Smooth muscle cell of the brain vasculature (primary cell): ENCODE results near the gene ADCY2.
"Not testable (repeated sequence)": the region's sequence is repeated elsewhere in the genome, so short reads cannot be mapped to it uniquely, and the experiment has no call there.

Experiments
- DNase-seq: peaks from one replicate; pipeline ENCODE4 v3.0.0-alpha.2; 2012; ENCODE audit warnings: low read depth, low spot score

ADCY2 gene

GRCh38 chr5:7395432-7395946 lies 449 bp upstream of the ADCY2 start:
- no peak for DNase-seq

DNA sequence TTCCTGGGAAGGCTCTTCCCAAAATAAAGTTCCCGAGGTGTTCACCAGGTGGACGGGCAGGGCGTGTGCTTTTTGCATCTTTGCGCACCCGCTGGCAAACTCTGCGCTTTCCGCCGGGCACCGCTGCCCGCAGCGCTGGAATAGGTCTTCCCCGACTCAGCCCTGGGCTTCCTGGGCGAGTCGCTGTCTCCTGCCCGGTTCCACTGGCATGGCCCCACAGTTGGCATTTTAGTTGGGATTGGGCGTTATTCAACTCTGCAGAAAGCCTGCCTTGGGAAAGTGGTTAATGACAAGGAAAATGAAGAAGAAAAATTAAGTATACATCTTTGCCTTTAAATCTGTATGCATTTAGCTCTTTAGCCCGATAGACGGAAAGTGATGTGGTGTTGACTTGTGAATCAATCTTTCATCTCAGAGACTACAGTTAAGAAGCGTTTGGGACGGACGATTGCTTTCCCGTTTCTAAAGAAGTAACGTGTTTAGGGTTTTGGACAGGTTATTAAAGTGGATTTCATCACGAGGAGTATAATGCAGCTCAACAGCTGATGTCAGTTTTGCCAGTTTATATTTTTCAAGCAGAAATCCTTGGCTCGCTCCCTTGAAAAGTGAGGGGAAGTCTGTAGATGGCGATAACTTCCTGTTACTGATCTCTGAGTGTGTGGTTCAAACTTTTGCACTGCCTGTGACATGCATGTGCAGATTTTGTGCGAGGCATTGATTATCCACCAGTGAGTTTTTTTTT lies 946 bp downstream of the ADCY2 start:
- DNase-seq = no peak

DNA sequence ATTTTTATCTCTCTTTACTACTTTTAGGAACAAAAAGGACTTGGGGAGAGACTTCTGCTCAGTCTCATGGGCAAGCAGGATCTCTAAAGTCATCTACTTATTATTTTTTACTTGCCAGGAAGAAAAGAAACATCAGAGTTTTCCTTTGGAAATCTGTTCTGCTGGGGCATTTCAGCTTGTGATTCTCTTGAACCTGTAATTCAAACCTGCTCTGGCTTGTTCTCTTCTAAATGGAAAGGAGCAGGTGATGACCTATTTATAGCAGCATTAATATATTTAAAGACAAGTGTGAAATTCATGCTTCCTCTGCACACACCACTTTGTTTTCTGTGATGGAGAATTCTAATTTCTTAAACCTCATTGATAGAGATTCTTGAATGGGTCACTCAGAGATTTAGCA lies 2.0 kb downstream of the ADCY2 start:
- no peak for DNase-seq

- no peak for DNase-seq
Observed at GRCh38 chr5:7398596-7399280, 2.8 kb downstream of the ADCY2 start.

DNA sequence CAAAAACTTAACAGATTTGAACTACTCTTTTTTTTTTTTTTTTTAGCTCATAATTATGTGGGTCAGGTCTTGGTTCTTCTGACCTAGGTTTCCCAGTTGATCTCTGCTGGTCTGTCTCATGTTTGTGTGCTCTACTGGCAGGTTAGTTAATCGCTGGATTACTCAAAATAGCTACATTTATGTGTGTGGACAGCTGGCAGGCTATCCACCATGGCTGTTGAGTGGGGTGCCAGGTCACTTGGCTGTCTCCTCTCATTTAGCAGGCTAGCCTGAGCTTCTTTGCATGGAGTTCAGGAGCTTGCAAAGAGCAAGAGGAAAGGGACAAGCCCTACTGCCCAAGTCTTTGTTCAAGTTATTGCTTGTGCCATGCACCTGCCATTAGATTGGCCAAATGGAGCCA lies 9.3 kb downstream of the ADCY2 start:
- no peak for DNase-seq

- no peak for DNase-seq
Observed at GRCh38 chr5:7410936-7411511, 15.1 kb downstream of the ADCY2 start.

GRCh38 chr5:7412409-7412808 lies 16.5 kb downstream of the ADCY2 start:
- no peak for DNase-seq

DNA sequence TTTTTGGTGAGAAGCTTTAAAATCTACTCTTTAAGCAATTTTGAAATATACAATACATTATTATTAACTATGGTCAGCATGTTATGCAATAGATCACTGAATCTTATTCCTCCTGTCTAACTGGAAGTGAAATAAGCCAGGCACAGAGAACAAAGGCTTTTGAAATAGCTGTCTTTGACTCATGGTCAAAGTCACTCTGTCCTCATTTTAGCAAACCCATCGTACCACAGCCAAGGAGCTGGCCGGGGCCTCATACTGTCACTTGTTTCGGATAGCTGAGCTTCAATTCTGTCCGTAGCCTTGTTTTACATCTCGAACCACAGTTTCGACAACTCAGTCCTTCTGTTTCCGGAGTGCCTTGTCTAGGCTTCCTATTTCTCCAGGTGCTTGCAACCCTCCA lies 19.2 kb downstream of the ADCY2 start:
- no peak for DNase-seq

GRCh38 chr5:7415587-7416535 lies 19.9 kb downstream of the ADCY2 start:
- no peak for DNase-seq

GRCh38 chr5:7418276-7418675 lies 22.3 kb downstream of the ADCY2 start:
- no peak for DNase-seq

GRCh38 chr5:7419367-7419766 lies 23.4 kb downstream of the ADCY2 start:
- no peak for DNase-seq

GRCh38 chr5:7419846-7420245 lies 23.9 kb downstream of the ADCY2 start:
- DNase-seq = no peak

- DNase-seq = no peak
Observed at GRCh38 chr5:7420510-7421280, 24.8 kb downstream of the ADCY2 start.

GRCh38 chr5:7422316-7423106 lies 26.6 kb downstream of the ADCY2 start:
- no peak for DNase-seq

DNA sequence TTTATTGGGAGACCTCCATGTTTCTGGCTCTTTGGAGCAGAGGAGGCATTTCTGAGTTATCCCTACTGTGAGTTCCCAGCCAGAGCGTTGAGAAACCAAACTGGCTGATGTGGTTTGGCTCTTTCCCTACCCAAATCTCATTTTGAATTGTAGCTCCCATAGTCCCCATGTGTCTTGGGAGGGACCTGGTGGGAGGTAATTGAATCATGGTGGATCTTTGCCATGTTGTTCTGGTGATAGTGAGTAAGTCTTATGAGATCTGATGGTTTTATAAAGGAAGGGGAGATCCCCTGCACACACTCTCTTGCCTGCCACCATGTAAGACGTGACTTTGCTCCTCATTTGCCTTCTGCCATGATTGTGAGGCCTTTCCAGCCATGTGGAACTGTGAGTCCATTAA lies 27.3 kb downstream of the ADCY2 start:
- DNase-seq = not testable (repeated sequence)

GRCh38 chr5:7425830-7426229 lies 29.9 kb downstream of the ADCY2 start:
- DNase-seq = no peak

GRCh38 chr5:7426284-7426683 lies 30.3 kb downstream of the ADCY2 start:
- DNase-seq = no peak

DNA sequence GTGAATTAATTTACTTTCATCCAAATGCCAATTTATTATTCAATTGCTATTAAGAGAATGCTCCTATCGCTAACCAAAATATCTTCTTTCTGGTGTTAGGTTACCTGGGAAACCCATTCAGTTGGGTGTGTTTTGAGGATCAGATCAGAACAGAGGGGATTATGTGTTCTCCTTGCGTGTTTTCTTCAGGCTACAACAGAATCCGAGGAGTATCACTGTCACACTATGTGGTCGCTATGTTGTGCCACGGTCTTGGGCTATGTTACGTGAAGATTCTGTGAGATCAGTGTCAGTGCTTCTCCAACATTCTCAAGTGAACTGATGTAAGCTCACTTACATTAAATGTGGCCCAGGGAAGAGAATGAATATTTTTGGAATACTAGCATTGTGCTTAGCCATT lies 39.0 kb downstream of the ADCY2 start:
- no peak for DNase-seq

DNA sequence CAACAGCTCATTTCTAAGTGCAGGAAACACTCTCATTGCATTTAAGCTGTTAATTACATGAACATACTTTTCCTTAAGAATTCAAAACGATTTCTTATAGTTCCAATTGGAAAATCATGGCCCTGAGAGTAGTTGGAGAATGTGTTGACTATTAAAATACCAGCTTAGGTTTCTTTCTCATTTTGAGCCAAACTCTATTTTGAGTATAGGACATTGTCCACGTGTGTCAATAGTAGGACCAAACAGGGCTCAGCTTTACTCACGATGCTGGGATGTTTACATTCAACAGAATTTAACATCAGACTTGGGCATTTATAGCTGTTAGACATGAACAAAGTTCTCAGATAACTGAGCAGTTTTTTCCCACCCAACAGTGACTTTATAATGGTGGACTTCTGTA lies 39.6 kb downstream of the ADCY2 start:
- DNase-seq = no peak

- DNase-seq = no peak
Observed at GRCh38 chr5:7436521-7436920, 40.6 kb downstream of the ADCY2 start.
